Measurements from ENCODE around the gene NADSYN1. TPM values are rescaled to one million over a fixed set of nuclear protein-coding genes. Genes with fewer than 3 reads are reported as not detected.

Gene NADSYN1
- total and polyA plus RNA-seq, 2 donors from 2014 or later = 34.9 to 72.9 TPM

- H3K27ac ChIP-seq (ENCODE audit: low read depth in 2 of 2, low read length in 2 of 2) = no peak overlapping the region
- no peaks in the 10 kb centered on the region for H3K36me3 ChIP-seq (ENCODE audit: control insufficient read depth in 2 of 3, insufficient read depth in 3 of 3, low read length in 3 of 3)
- TF ChIP-seq CTCF (IDR thresholded peaks at IDR 0.05; ENCODE audit: borderline replicate concordance, extremely low read depth, insufficient read depth) = no peak
- DNase-seq (no peak), FAIRE-seq (no peak)
- intact Hi-C loops (cut with DNase I) = no loop called here
- no peak overlapping the region for H3K9ac ChIP-seq (ENCODE audit: low read length in 3 of 3)
- no peaks in the 10 kb centered on the region for H3K27me3 ChIP-seq (ENCODE audit: control insufficient read depth, insufficient read depth, low read length)
- H3K9me3 ChIP-seq (ENCODE audit: control insufficient read depth in 2 of 3, insufficient read depth in 1 of 3, low read length in 3 of 3) = no peaks in the 10 kb centered on the region
- H3K4me1 ChIP-seq (ENCODE audit: control insufficient read depth in 2 of 3, insufficient read depth in 2 of 3, low read depth in 1 of 3, low read length in 3 of 3) = no peaks in the 10 kb centered on the region
- H3K4me3 ChIP-seq (ENCODE audit: low read length in 3 of 3) = no peak overlapping the region
Measured at GRCh38 chr11:71544525-71545214, 91.7 kb downstream of the NADSYN1 start.

GRCh38 chr11:71545405-71545966 is 92.5 kb downstream of the NADSYN1 start:
- no peak for TF ChIP-seq CTCF (IDR thresholded peaks at IDR 0.05; ENCODE audit: borderline replicate concordance, extremely low read depth, insufficient read depth)
- H3K9me3 ChIP-seq (ENCODE audit: control insufficient read depth in 2 of 3, insufficient read depth in 1 of 3, low read length in 3 of 3) = no peaks in the 10 kb centered on the region
- intact Hi-C loops (cut with DNase I) = no loop called here
- DNase-seq = no peak
- no peak for FAIRE-seq
- H3K27me3 ChIP-seq (ENCODE audit: control insufficient read depth, insufficient read depth, low read length) = no peaks in the 10 kb centered on the region
- H3K36me3 ChIP-seq (ENCODE audit: control insufficient read depth in 2 of 3, insufficient read depth in 3 of 3, low read length in 3 of 3) = no peaks in the 10 kb centered on the region
- H3K27ac ChIP-seq (ENCODE audit: low read depth in 2 of 2, low read length in 2 of 2) = no peak overlapping the region
- H3K4me3 ChIP-seq (ENCODE audit: low read length in 3 of 3) = no peak overlapping the region
- no peaks in the 10 kb centered on the region for H3K4me1 ChIP-seq (ENCODE audit: control insufficient read depth in 2 of 3, insufficient read depth in 2 of 3, low read depth in 1 of 3, low read length in 3 of 3)
- H3K9ac ChIP-seq (ENCODE audit: low read length in 3 of 3) = no peak overlapping the region

- H3K4me1 ChIP-seq (ENCODE audit: control insufficient read depth in 2 of 3, insufficient read depth in 2 of 3, low read depth in 1 of 3, low read length in 3 of 3) = no peaks in the 10 kb centered on the region
- no peaks in the 10 kb centered on the region for H3K27me3 ChIP-seq (ENCODE audit: control insufficient read depth, insufficient read depth, low read length)
- DNase-seq (peak in 1 of 5 donors; percentile 26), FAIRE-seq (no peak)
- TF ChIP-seq CTCF (IDR thresholded peaks at IDR 0.05; ENCODE audit: borderline replicate concordance, extremely low read depth, insufficient read depth) = no peak
- no peak within 1 kb of the TSS for H3K4me3 ChIP-seq (ENCODE audit: low read length in 3 of 3)
- intact Hi-C loops (cut with DNase I) = no loop called here
- no peak within 1 kb of the TSS for H3K27ac ChIP-seq (ENCODE audit: low read depth in 2 of 2, low read length in 2 of 2)
- no peaks in the 10 kb centered on the region for H3K9me3 ChIP-seq (ENCODE audit: control insufficient read depth in 2 of 3, insufficient read depth in 1 of 3, low read length in 3 of 3)
- no peak within 1 kb of the TSS for H3K9ac ChIP-seq (ENCODE audit: low read length in 3 of 3)
- no peaks in the 10 kb centered on the region for H3K36me3 ChIP-seq (ENCODE audit: control insufficient read depth in 2 of 3, insufficient read depth in 3 of 3, low read length in 3 of 3)
Measured at GRCh38 chr11:71548120-71548519, 95.1 kb downstream of the NADSYN1 start, which contains the start of gene KRTAP5-9. TSS of gene KRTAP5-9 (plus strand) at chr11:71548420. CDS start at chr11:71548658, 238 bp downstream.
